Endodermal cell (in vitro differentiated cells): Measurements from ENCODE around the gene BMP8B. TPM values are rescaled to one million over a fixed set of nuclear protein-coding genes. Genes with fewer than 3 reads are reported as not detected.

ENCODE experiments used
- DNase-seq: peaks from one replicate; pipeline ENCODE4 v3.0.0-alpha.2; 2017
- H3K27ac ChIP-seq: 2 replicates; pipeline ENCODE4 v1.5.1; 2013; ENCODE audit warnings: mild to moderate bottlenecking, low read depth, low read length, moderate library complexity
- H3K27me3 ChIP-seq: 2 replicates; pipeline ENCODE4 v1.6.1; 2013; ENCODE audit warnings: mild to moderate bottlenecking, low read length, moderate library complexity; ENCODE audit not compliant: insufficient read depth, control insufficient read depth, poor library complexity, severe bottlenecking
- H3K36me3 ChIP-seq: 2 replicates; pipeline ENCODE4 v1.7.0; 2013; ENCODE audit warnings: mild to moderate bottlenecking, low read length, moderate library complexity; ENCODE audit not compliant: control insufficient read depth, insufficient read depth
- H3K4me1 ChIP-seq: one replicate; pipeline ENCODE4 v1.7.0; 2013; ENCODE audit warnings: low read length; ENCODE audit not compliant: control insufficient read depth, insufficient read depth
- H3K4me3 ChIP-seq: 2 replicates; pipeline ENCODE4 v1.5.1; 2013; ENCODE audit warnings: mild to moderate bottlenecking, low read length, moderate library complexity
- H3K9ac ChIP-seq: 2 replicates; pipeline ENCODE4 v1.6.1; 2013; ENCODE audit warnings: mild to moderate bottlenecking, low read length, moderate library complexity; ENCODE audit not compliant: poor library complexity, severe bottlenecking; ENCODE audit errors: extremely low read depth
- H3K9me3 ChIP-seq: 2 replicates; pipeline ENCODE4 v1.6.1; 2013; ENCODE audit warnings: mild to moderate bottlenecking, low read length, moderate library complexity; ENCODE audit not compliant: control insufficient read depth
- H3K27ac Mint-ChIP-seq: 2 replicates; pipeline ENCODE4 v1.8.0; 2020; ENCODE audit warnings: mixed read lengths
- H3K27me3 Mint-ChIP-seq: 2 replicates; pipeline ENCODE4 v1.8.0; 2021; ENCODE audit warnings: mild to moderate bottlenecking, mixed read lengths; ENCODE audit not compliant: insufficient read depth
- H3K36me3 Mint-ChIP-seq: 2 replicates; pipeline ENCODE4 v1.8.0; 2020; ENCODE audit warnings: low read depth, mixed read lengths
- H3K4me1 Mint-ChIP-seq: 2 replicates; pipeline ENCODE4 v1.8.0; 2020; ENCODE audit warnings: mixed read lengths
- H3K4me3 Mint-ChIP-seq: 2 replicates; pipeline ENCODE4 v1.8.0; 2020; ENCODE audit warnings: mild to moderate bottlenecking, moderate library complexity, mixed read lengths
- H3K9me3 Mint-ChIP-seq: 2 replicates; pipeline ENCODE4 v1.8.0; 2020; ENCODE audit warnings: mild to moderate bottlenecking, mixed read lengths
- WGBS, 2 experiments: methylation state at CpG; one replicate each; pipeline versions ENCODE4 v1.1.5 to v1.1.7; 2013; ENCODE audit warnings: missing lambda C conversion rate in 2 of 2, mixed read lengths in 1 of 2; ENCODE audit not compliant: insufficient coverage in 1 of 2, insufficient read length in 1 of 2; 5-methylcytosine and 5-hydroxymethylcytosine counted together
- total RNA-seq, 2 donors: library from RNA; stranded (reverse); fragmentation: NEBNext Ultra II Directional in 1 of 2; extraction: Animal tissue kit (Norgen Biotek cat#: 25700) in 1 of 2; gene quantifications; 2 replicates in 1 of 2; 3 replicates in 1 of 2; pipeline ENCODE4 v1.2.1, GENCODE V29; 2021
- TF ChIP-seq, protein P1 (sequence below): fragments of 200-600 bp; sonication (generic); conservative IDR thresholded peaks from 2 replicates; pipeline ENCODE4 v1.5.0; 2021; ENCODE audit warnings: antibody characterized with exemption, mild to moderate bottlenecking

BMP8B gene
- total RNA-seq, 2 donors from 2014 or later = 0.13 to 0.29 TPM

DNA sequence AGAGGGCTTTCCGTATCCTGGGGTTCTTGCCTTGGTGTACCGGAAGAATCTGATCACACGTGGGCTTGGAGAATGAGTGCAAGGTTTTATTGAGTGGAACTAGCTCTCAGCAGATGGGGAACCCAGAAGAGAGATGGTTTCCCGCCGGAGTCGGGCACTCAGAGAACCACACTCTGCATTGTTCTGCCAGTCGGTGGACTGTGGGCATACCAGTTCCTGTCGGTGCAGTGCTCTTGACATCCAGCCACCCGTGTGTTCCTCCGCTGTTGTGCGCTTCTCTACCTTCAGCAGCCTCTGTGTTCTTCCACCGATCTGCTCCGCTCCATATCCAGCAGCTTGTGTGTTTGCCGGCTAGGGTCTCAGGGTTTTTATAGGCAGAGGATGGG, 60.7 kb downstream of the BMP8B start:
- Histone ChIP-seq H3K9me3 (no peaks in the 10 kb centered on the region), H3K36me3 (no peaks in the 10 kb centered on the region), H3K27ac (no peak overlapping the region), H3K9ac (no peak overlapping the region), H3K4me3 (no peak overlapping the region), H3K27me3 (peaks cover 99% of the 10 kb centered on the region), H3K4me1 (no peaks in the 10 kb centered on the region)
- Mint-ChIP-seq H3K36me3 (no peaks in the 10 kb centered on the region), H3K27me3 (peaks cover 97% of the 10 kb centered on the region), H3K27ac (no peak overlapping the region), H3K4me1 (no peaks in the 10 kb centered on the region), H3K9me3 (no peaks in the 10 kb centered on the region), H3K4me3 (no peak overlapping the region)
- 61 to 73% methylated on average over 7 to 14 of the region's 14 CpGs for WGBS, 2 experiments
- DNase-seq = no peak
- TF ChIP-seq, protein P1, sequence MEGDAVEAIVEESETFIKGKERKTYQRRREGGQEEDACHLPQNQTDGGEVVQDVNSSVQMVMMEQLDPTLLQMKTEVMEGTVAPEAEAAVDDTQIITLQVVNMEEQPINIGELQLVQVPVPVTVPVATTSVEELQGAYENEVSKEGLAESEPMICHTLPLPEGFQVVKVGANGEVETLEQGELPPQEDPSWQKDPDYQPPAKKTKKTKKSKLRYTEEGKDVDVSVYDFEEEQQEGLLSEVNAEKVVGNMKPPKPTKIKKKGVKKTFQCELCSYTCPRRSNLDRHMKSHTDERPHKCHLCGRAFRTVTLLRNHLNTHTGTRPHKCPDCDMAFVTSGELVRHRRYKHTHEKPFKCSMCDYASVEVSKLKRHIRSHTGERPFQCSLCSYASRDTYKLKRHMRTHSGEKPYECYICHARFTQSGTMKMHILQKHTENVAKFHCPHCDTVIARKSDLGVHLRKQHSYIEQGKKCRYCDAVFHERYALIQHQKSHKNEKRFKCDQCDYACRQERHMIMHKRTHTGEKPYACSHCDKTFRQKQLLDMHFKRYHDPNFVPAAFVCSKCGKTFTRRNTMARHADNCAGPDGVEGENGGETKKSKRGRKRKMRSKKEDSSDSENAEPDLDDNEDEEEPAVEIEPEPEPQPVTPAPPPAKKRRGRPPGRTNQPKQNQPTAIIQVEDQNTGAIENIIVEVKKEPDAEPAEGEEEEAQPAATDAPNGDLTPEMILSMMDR = no peak

DNA sequence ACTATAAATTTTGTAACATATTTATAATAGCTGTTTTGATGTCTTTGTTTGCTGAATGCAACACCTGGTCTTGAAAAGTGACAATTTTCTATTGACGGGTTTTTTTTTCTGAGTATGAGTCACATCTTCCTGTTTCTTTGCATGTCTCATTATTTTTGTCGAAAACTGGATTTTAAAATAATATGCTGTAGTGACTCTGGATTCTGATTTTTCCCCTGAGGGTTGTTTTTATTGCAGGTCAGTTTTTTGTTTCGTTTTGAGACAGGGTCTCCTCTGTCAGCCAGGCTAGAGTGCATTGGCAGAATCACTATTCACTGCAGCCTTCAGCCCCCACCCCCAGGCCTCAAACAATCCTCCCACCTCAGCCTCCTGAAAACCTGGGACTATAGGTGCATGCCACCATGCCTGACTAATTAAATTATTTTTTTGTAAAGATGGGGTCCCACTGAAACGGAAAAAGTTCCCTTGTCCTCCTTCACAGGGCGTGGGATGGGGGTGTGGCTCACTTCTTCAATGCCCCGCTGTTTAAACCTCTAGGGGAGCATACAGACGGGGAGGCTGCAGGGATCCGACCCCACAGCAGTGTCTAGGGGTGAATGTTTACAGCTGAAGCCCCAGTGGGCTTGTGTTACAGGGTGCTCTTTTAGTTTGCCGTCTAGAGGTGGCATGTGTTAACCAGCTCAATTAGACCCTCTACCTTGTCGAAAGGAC, 61.3 kb downstream of the BMP8B start:
- Mint-ChIP-seq H3K36me3 (no peaks in the 10 kb centered on the region), H3K27ac (no peak overlapping the region), H3K4me3 (no peak overlapping the region), H3K4me1 (no peaks in the 10 kb centered on the region), H3K27me3 (peaks cover 97% of the 10 kb centered on the region), H3K9me3 (no peaks in the 10 kb centered on the region)
- Histone ChIP-seq H3K4me1 (no peaks in the 10 kb centered on the region), H3K27me3 (peaks cover 99% of the 10 kb centered on the region), H3K9ac (no peak overlapping the region), H3K27ac (no peak overlapping the region), H3K36me3 (no peaks in the 10 kb centered on the region), H3K9me3 (no peaks in the 10 kb centered on the region), H3K4me3 (no peak overlapping the region)
- 41 to 52% methylated on average over 5 to 10 of the region's 10 CpGs for WGBS, 2 experiments
- DNase-seq = no peak
- TF ChIP-seq, protein P1 = no peak

DNA sequence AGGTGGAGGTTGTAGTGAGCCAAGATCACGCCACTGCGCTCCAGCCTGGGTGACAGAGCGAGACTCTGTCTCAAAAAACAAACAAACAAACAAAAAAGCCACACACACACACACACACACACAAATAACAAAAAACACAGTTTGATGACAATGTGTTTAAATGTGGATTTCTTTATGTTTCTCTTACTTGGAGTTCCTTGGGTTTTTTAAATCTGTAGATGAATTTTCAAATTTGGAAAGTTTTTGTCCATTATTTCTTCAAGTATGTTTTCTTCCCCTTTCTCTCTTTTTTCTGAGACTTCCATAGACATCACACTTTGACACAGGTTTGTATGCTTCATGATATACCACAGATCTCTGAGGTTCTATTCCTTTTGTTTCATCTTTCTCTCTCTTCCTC, 62.1 kb downstream of the BMP8B start:
- no peak for DNase-seq
- peaks cover 97% of the 10 kb centered on the region for H3K27me3 Mint-ChIP-seq
- H3K4me1 ChIP-seq = no peaks in the 10 kb centered on the region
- H3K4me3 ChIP-seq = no peak overlapping the region
- H3K36me3 ChIP-seq = no peaks in the 10 kb centered on the region
- 60% methylated on average over 1 of the region's 3 CpGs; no CpG with 5 or more reads in 1 of the 2 experiments for WGBS, 2 experiments
- H3K4me3 Mint-ChIP-seq = no peak overlapping the region
- H3K9me3 ChIP-seq = no peaks in the 10 kb centered on the region
- H3K4me1 Mint-ChIP-seq = no peaks in the 10 kb centered on the region
- H3K9me3 Mint-ChIP-seq = no peaks in the 10 kb centered on the region
- H3K27me3 ChIP-seq = peaks cover 99% of the 10 kb centered on the region
- no peak overlapping the region for H3K27ac Mint-ChIP-seq
- no peaks in the 10 kb centered on the region for H3K36me3 Mint-ChIP-seq
- no peak overlapping the region for H3K9ac ChIP-seq
- TF ChIP-seq, protein P1 = no peak
- no peak overlapping the region for H3K27ac ChIP-seq
